Psoas muscle (tissue), 8 donors: ENCODE measurements around the gene C2orf78. TPM values are rescaled to one million over a fixed set of nuclear protein-coding genes. Genes with fewer than 3 reads are reported as not detected.

Experiments used
- ATAC-seq, 4 donors: fragments of 200-7000 bp; cut with Tn5 transposase; one replicate each; pipeline ENCODE4 v1.9.1; 2020; ENCODE audit warnings: moderate library complexity in 3 of 4, mild to moderate bottlenecking in 2 of 4
- DNase-seq, 2 donors: peaks; one replicate each; pipeline ENCODE4 v3.0.0-alpha.2; 2020
- H3K27ac ChIP-seq: fragments of 200-600 bp; one replicate; pipeline ENCODE4 v1.8.0; 2022
- H3K27me3 ChIP-seq, 3 donors: fragments of 200-600 bp in 1 of 3; one replicate each; pipeline versions ENCODE4 v1.6.1 to v1.8.0; 2013 to 2022; ENCODE audit warnings: low read length in 2 of 3, mild to moderate bottlenecking in 2 of 3, moderate library complexity in 1 of 3; ENCODE audit not compliant: insufficient read depth in 3 of 3
- H3K36me3 ChIP-seq, 2 donors: fragments of 200-600 bp in 1 of 2; one replicate each; pipeline versions ENCODE4 v1.6.1 to v1.8.0; 2013 to 2022; ENCODE audit warnings: low read depth in 1 of 2, mild to moderate bottlenecking in 1 of 2, moderate library complexity in 1 of 2; ENCODE audit not compliant: insufficient read depth in 1 of 2
- H3K4me1 ChIP-seq: fragments of 200-600 bp; one replicate; pipeline ENCODE4 v1.8.0; 2022
- H3K4me3 ChIP-seq: fragments of 200-600 bp; one replicate; pipeline ENCODE4 v1.8.0; 2022; ENCODE audit warnings: mild to moderate bottlenecking
- H3K9me3 ChIP-seq: fragments of 200-600 bp; one replicate; pipeline ENCODE4 v1.8.0; 2022
- WGBS, 3 donors: extraction: QIAGEN DNeasy Blood & Tissue Kit; methylation state at CpG; one replicate each; pipeline versions ENCODE4 v1.1.6 to v1.1.7; 2013; 5-methylcytosine and 5-hydroxymethylcytosine counted together
- intact Hi-C, 2 donors: fragments of 100-400 bp; cut with DNase I; formaldehyde crosslinking; loops; one replicate each; pipeline versions ENCODE4 v1.11.0 to v1.14.2; 2022
- polyA plus RNA-seq, 3 donors: library from polyadenylated mRNA; stranded (reverse); fragments of 200-250 nt; gene quantifications; one replicate each; pipeline ENCODE4 v1.2.3, GENCODE V29; 2013
- total RNA-seq, 4 donors: library from RNA; stranded (reverse); fragmentation: NEBNext Ultra II Directional in 2 of 4; extraction: Animal tissue kit (Norgen Biotek cat#: 25700) in 2 of 4; gene quantifications; one replicate each; pipeline versions ENCODE4 v1.2.1 to v1.2.4, GENCODE V29; 2021 to 2023
- TF ChIP-seq, protein P1 (sequence below): fragments of 200-600 bp; IDR thresholded peaks from one replicate; pipeline ENCODE4 v1.8.0; 2022; ENCODE audit warnings: antibody characterized with exemption
- donor health status: healthy with polysubstance abuse.
- donor health status: DM: no; HTN: no; CAD: no; lungs with moderate emphysema.
- donor health status: Bipolar disorder and iron deficiency.
- donor health status: healthy.
- donor health status: DM: yes; HTN: yes; CAD: no.
- donor health status: DM: no; HTN: no; CAD: no.
- donor health status: DM: no; HTN: no; CAD: no.
- donor health status: DM: yes; HTN: yes; CAD: no.

C2orf78 gene
- total and polyA plus RNA-seq, 7 donors, result not detected

DNA sequence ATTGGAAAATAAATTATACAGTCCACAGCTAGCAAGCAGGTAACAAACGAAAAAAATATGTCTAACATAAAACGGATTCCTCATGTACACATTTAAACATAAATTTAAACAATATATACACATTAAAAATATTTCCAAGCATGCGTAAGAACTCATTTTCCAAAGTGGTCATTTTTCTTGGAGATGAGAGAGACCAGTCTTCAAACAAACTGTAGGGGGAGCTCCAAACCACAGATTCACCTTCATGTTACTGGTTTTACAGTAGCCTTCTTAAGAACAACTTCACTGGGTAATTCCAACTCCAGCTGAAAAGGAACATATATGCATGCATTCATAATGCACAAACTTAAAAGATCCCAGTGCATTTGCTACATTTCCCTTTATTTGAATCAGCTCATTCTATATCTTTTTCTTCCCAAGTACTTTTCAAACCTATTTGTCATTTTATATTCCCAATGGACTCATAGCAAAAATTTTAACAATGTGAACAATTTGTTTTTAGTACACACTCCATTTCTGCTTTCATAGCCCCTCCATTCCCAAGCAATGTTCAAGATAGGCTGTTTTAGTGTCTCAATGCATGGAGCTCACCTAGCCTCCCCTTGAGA lies 40.0 kb downstream of the C2orf78 start:
- intact Hi-C loops, result loop anchor here (1.0 to 10.0 kb wide), 6 partner anchors 101 to 511 kb away; partner anchors contain the start of genes BOLA3 (in 1 of the 2), DGUOK (in 1 of the 2) and TET3 (in 1 of the 2)
- no peak overlapping the region for H3K27ac ChIP-seq
- H3K4me3 ChIP-seq, result no peak overlapping the region
- peak in 1 of 4 donors; percentile 51 for ATAC-seq
- peaks cover 5% of the 10 kb centered on the region for H3K4me1 ChIP-seq
- 8 to 11% (median 8%) methylated on average over 3 of the region's 3 CpGs for WGBS, 3 donors
- no peaks in the 10 kb centered on the region for H3K9me3 ChIP-seq
- DNase-seq, result no peak
- TF ChIP-seq, protein P1, sequence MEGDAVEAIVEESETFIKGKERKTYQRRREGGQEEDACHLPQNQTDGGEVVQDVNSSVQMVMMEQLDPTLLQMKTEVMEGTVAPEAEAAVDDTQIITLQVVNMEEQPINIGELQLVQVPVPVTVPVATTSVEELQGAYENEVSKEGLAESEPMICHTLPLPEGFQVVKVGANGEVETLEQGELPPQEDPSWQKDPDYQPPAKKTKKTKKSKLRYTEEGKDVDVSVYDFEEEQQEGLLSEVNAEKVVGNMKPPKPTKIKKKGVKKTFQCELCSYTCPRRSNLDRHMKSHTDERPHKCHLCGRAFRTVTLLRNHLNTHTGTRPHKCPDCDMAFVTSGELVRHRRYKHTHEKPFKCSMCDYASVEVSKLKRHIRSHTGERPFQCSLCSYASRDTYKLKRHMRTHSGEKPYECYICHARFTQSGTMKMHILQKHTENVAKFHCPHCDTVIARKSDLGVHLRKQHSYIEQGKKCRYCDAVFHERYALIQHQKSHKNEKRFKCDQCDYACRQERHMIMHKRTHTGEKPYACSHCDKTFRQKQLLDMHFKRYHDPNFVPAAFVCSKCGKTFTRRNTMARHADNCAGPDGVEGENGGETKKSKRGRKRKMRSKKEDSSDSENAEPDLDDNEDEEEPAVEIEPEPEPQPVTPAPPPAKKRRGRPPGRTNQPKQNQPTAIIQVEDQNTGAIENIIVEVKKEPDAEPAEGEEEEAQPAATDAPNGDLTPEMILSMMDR, result peak; percentile 86
- H3K36me3 ChIP-seq, result no peaks in the 10 kb centered on the region
- no peaks in the 10 kb centered on the region for H3K27me3 ChIP-seq

DNA sequence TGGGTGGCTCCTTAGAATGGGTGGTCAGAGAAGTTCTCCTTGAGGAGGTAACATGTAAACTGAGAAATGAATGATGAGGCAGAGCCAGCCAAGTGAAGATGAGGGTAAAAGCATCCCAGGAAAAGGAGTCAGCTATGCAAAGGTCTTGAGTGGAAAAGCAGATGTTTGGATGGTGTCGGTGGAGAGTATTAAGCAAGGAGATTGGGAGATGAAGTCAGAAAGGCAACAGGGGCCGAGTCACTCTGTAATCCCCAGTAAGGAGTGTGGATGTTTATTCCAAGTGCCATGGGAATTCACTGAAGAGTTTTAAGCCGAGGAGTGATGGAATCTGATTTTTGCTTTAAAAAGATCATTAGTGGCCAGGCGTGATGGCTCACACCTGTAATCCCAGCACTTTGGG lies 41.4 kb downstream of the C2orf78 start:
- Histone ChIP-seq H3K27ac (no peak overlapping the region), H3K9me3 (no peaks in the 10 kb centered on the region), H3K36me3 (no peaks in the 10 kb centered on the region), H3K4me1 (peaks cover 14% of the 10 kb centered on the region), H3K4me3 (no peak overlapping the region), H3K27me3 (no peaks in the 10 kb centered on the region)
- 50 to 64% (median 60%) methylated on average over 4 of the region's 4 CpGs for WGBS, 3 donors
- no peak for DNase-seq
- intact Hi-C loops, result loop anchor here (10.0 kb wide), 5 partner anchors 99 to 509 kb away; partner anchors contain the start of genes BOLA3 (in 1 of the 2), DGUOK (in 1 of the 2) and TET3 (in 1 of the 2)
- TF ChIP-seq, protein P1, result no peak
- ATAC-seq, result no peak

DNA sequence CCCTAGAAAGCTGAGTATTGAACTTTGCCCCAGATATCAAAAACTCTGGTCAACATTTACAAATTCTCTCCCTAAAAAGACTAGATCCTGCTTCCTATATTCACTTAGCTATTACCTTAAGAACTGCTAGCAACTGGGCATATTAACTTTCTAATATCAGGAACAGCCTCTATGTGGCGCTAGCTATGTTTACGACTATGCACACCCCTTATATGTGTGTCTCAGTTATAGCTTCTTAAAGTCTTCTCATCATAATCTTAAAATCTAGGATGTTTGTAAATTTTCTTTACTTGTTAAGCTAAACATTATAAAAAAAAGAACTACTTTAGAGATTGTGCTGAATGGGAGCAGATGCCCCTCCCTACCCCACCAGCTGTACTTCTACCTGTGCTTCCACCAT lies 43.0 kb downstream of the C2orf78 start:
- Histone ChIP-seq H3K4me3 (no peak overlapping the region), H3K27ac (no peak overlapping the region), H3K27me3 (no peaks in the 10 kb centered on the region), H3K9me3 (no peaks in the 10 kb centered on the region), H3K4me1 (peaks cover 28% of the 10 kb centered on the region), H3K36me3 (peaks cover 0 to 8% of the 10 kb centered on the region in 2 donors)
- intact Hi-C loops, result loop anchor here (10.0 kb wide), 5 partner anchors 98 to 508 kb away; partner anchors contain the start of genes BOLA3 (in 1 of the 2), DGUOK (in 1 of the 2) and TET3 (in 1 of the 2)
- ATAC-seq (no peak), DNase-seq (no peak)
- 46 to 58% (median 50%) methylated on average over 2 of the region's 2 CpGs for WGBS, 3 donors
- TF ChIP-seq, protein P1, result no peak

DNA sequence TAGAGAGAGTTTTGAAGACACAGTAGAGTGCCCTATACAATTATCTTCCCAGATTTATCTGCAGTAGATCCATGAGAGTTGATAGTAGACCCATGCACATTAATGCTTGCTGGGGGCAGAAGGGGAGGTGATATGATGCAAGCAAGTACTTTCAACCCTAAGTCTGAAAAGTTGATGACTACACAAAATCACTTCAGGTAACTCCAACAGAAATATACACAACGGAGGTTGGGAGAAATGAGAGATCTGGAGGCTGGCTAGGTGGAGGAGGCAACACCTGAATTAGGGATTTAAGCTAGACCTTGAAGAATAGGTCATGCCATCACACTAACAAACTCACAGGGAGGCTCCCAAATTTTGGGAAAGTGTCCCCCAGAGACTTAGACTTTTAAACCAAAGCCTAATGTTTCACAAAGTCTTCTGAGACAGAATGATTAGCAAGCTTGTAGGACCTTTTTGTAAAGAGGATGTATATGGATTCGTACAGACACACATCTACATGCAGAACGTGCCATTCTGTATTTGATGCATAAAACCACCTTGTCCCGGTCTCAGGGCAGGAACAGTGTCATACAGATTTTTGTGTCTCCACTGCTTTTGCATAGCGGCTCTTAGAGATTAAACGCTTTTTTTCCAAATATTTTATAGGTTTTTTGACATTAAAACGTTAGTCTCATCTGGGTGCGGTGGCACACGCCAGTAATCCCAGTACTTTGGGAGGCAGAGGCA lies 43.8 kb downstream of the C2orf78 start:
- 73 to 83% (median 79%) methylated on average over 9 of the region's 9 CpGs for WGBS, 3 donors
- intact Hi-C loops, result loop anchor here (10.0 kb wide), 5 partner anchors 97 to 507 kb away; partner anchors contain the start of genes BOLA3 (in 1 of the 2), DGUOK (in 1 of the 2) and TET3 (in 1 of the 2)

More for the DNA sequence above, 43.8 kb downstream of the C2orf78 start:
- Histone ChIP-seq H3K27me3 (no peaks in the 10 kb centered on the region), H3K4me3 (peak overlapping the region; percentile 92), H3K36me3 (peaks cover 0 to 16% of the 10 kb centered on the region in 2 donors), H3K9me3 (no peaks in the 10 kb centered on the region), H3K27ac (peak overlapping the region; percentile 99), H3K4me1 (peaks cover 36% of the 10 kb centered on the region)
- DNase-seq (no peak), ATAC-seq (no peak)
- TF ChIP-seq, protein P1, result no peak
